Stimulated activated naive CD8-positive, alpha-beta T cell treated with anti-CD3 and anti-CD28 coated beads, Interleukin-15, Interleukin-2, amounts not matched to agents 100 U/mL and 50 U/mL, for 24 hours (primary cell): ENCODE measurements around the gene TPM1.
A peak's percentile ranks its signal among the peaks of the same experiment; 100 is the strongest.

ENCODE experiments used
- ATAC-seq: fragments of 150-1000 bp; cut with Tn5 transposase; one replicate; pipeline ENCODE4 v1.10.0; 2021
- DNase-seq: peaks from one replicate; pipeline ENCODE4 v3.0.0; 2021

TPM1 gene

GRCh38 chr15:63075015-63075983 is 32.8 kb downstream of the TPM1 start:
- ATAC-seq (no peak), DNase-seq (no peak)

GRCh38 chr15:63075984-63076713 is 33.6 kb downstream of the TPM1 start:
- DNase-seq, result no peak
- no peak for ATAC-seq

- DNase-seq, result no peak
- ATAC-seq, result no peak
Measured at GRCh38 chr15:63076714-63077046, 34.1 kb downstream of the TPM1 start.

- ATAC-seq, result no peak
- DNase-seq, result no peak
Measured at GRCh38 chr15:63077952-63078351, 35.4 kb downstream of the TPM1 start.

- ATAC-seq (no peak), DNase-seq (no peak)
Measured at GRCh38 chr15:63079947-63080626, 37.5 kb downstream of the TPM1 start.

DNA sequence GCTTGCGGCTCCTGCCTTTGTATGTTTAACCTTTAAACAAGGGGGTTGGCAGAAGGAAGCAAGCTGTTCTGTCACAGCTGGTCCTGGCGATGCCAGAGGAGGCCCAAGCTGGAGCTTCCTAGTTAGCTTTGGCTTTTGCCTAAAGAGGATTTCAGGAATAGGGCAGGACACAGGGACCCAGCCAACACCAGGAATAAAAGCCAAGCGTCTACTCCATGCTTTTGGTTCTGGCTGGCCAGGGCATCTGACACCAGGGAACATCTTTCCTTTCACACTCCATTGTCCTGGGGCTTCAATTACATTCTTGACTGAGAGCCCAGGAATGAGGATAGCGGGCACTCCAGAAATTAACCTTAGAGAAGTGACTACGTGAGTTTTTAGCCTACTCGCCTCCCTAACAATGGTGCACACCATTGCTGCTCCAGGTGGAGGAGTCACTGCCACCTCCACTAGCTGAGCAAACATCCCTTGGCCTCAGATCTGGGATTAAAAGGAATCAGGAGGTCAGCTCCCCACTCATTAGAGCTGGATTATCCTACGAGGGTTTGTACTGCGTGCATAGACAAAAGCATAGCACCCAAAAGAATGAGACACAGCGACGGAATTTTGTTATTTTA is 38.2 kb downstream of the TPM1 start:
- DNase-seq, result no peak
- ATAC-seq, result no peak

DNA sequence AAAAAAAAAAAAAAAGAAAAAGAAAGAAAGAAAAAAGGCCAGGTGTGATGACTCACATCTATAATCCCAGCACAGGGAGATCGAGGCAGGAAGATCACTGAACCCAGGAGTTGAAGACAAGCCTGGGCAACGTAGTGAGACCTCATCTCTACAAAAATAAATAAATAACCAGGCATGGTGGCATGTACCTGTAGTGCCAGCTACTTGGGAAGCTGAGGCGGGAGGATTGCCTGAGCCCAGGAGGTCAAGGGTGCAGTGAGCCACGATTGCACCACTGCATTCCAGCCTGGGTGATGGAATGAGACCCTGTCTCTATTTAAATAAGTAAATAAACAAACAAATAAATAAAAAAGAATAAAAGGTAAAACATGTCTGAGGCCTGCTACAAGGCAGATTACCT is 39.8 kb downstream of the TPM1 start:
- DNase-seq, result no peak

GRCh38 chr15:63083044-63083443 is 40.5 kb downstream of the TPM1 start:
- DNase-seq, result no peak
- ATAC-seq, result no peak

More for the DNA sequence above, 39.8 kb downstream of the TPM1 start:
- no peak for ATAC-seq

DNA sequence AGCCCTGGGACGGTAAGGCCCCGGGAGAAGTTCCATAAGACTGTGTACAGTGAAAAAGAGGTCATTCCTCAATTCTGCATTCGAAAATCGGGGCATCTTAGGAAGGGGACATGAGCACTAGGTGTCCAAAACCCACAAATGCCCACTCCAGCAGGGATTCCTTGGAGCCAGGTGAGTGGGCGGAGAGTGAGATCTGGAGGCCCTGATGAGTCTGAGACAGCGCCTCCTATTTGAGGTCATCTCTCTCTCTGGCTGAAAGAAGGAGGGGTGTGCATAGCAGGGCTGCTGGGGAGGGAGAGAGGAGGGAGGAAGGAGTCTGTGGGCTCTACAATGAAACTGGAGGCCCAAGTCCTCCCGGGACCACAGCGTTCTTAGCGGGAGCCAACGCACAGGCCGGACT is 41.0 kb downstream of the TPM1 start:
- no peak for ATAC-seq

GRCh38 chr15:63084806-63085205 is 42.3 kb downstream of the TPM1 start:
- DNase-seq (no peak), ATAC-seq (no peak)

More for the DNA sequence above, 41.0 kb downstream of the TPM1 start:
- no peak for DNase-seq

- ATAC-seq, result no peak
- DNase-seq, result no peak
Measured at GRCh38 chr15:63085289-63085688, 42.7 kb downstream of the TPM1 start.

DNA sequence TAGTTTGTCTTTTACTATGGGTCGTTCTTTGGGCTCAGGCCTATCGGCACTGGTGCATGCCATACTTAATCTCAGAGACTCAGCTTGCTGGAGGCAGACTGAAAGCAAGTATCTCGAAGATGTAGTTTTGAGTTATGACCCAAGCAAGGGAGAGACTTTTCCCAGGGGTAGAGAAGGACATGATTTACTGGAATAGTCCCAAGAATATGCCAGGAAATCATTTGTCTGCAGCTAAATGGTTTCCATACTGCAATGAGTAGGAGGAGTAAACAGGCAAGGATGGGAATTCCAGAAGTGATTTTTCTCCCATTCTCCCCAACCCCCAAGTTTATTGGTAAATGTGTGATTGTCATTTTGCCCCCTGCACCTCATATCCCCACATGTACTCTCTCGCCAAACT is 43.7 kb downstream of the TPM1 start:
- no peak for DNase-seq

GRCh38 chr15:63086947-63087346 is 44.4 kb downstream of the TPM1 start:
- DNase-seq, result no peak
- ATAC-seq, result no peak

More for the DNA sequence above, 43.7 kb downstream of the TPM1 start:
- ATAC-seq, result no peak

DNA sequence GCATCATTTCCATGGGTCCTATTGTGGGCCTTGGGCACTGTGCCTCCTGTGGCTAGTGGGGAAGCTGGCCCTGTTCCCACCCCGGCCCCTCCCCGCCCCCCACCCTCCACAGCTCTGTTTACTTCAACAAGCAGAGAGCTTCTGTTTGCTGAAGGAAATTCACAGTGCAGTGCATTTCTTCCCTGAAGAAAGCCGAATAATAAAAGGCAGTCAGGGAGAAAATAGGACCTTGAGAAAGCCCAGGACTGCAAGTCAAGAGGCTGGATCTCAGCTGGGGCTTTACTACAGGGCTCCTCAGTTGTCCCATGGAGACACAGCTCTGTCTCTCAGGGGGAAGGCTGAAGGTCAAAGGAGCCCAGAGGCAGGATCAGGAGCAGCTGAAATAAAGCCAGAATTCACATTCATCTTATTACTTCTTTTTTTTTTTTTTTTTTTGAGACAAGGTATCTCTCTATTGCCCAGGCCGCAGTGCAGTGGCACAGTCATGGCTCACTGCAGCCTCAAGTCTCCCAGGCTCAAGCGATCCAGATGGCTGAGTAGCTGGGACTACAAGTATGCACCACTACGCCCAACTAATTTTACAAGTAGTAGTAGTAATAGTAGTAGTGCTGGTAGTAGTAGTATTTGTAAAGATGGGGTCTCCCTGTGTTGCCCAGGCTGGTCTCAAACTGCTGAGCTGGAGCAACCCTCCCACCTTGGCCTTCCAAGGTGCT is 46.1 kb downstream of the TPM1 start:
- DNase-seq (no peak), ATAC-seq (no peak)

DNA sequence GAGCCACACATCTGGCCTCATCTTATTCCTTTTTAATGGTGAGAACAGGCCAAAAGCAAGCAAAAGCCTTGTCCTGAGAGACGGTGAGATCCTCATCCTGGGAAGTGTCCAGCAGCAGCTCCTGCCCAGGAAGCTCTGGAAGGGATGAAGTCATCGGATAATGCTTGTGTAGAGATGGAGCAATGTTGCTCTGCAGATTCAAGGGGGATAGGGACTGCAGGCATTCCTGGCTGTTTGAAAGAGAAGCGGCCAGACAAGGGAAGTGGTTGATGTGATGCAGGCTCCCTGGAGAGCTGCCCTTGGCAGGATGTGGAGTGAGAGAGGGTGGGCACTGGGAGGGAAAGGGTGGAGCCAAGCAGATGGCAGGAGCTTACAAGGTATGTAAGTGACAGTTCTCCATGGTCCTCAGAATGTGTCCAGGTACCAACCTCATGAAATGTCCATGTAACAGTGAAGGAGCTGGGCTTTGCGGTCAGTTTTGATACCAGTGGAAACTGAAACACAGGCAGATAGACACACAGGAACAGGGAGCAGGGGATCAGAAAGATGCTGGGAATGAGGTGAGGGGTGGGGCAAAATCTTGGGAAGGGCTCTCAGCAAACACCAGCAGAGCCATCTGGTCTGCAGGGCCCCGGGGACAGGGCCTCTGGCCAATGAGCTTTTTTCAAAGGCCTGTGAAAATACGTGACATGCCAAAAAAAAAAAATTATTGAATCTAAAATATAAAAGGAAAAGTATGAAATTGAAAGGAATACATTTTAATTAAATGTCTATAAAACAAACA is 46.9 kb downstream of the TPM1 start:
- no peak for ATAC-seq
- DNase-seq, result no peak

DNA sequence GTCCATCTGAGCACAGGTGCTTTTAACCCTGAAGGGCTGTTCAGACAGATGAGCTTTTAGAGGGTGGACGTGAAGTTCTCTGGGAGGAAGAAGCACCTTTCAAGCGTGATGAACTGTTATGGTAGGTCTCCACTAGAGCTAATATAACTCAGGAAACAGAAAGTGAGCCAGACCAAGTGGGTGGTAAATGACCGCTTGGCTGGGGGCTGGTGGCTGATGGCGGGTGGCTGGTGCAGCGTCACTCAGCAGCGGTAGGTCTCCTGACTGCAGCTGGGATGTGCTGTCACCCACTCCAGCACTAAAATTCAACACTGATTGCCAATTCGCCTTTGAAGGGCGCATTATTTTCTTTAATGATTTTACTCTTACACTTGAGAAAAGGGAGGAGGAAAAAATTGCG is 47.9 kb downstream of the TPM1 start:
- ATAC-seq, result no peak

DNA sequence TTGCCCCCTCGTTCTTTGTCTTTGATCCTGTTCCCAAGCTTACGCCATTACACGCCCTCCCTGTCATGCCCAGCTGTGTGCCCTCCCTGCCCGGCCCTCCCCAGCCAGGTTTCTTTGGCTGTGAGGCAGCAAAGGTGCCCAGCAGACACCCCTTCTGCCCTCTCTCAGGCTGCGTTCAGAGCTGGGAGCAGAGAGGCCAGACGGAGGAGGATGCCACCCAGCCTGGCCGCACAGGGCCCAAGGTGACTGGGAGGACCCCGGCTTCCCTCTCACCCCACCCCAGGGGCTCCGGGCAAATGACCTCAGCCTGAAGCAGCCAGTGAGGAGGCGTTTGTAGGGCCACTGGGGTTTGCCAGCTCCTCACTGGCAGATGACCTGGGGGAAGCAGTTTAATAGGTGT is 48.3 kb downstream of the TPM1 start:
- DNase-seq, result no peak
- no peak for ATAC-seq

More for the DNA sequence above, 47.9 kb downstream of the TPM1 start:
- DNase-seq, result no peak

GRCh38 chr15:63091679-63092446 is 49.3 kb downstream of the TPM1 start:
- no peak for ATAC-seq

DNA sequence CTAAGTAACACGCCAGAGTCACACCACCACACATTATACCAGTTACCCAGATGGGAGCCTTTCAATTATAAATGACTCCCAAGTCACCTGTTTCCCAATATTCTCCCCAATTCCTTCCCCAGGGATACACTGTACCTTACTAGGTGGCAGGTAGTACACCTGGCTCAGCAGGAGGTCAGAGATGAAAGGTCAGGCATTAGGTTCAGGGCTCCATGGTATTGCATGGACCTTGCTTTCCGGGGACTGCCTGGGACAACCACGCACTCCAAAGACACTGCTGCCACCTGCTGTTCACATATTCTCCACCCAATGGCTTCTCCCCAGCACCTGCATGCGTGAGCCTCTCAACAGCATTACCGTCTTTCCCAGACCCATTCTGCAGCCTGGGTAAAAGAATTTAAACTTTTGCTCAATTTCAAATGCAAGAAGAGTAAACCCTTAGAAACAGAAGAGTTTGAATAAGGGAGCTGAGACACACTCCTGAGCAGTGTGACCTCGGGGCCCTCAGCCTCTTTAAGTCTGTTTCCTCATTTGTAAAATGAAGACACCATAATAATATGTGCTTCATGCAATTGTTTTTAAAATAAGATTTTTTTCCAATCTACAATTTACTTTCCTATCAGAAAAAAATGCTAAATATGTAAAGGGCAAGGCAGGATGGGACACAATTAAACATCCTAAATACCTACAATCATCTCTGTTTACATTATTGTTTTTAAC is 51.1 kb downstream of the TPM1 start:
- DNase-seq (peak; percentile 79), ATAC-seq (peak; percentile 90)

More at GRCh38 chr15:63091679-63092446, 49.3 kb downstream of the TPM1 start:
- DNase-seq, result no peak
